HG03196 (cell line): ENCODE results near the gene CIPC.

Source experiments
- ATAC-seq: cut with Tn5 transposase; IDR thresholded peaks from one replicate; pipeline ENCODE4 v1.9.1; 2021; ENCODE audit not compliant: unreplicated experiment

Gene CIPC

GRCh38 chr14:77097700-77098528 lies at the start of gene CIPC:
CIPC (plus strand) TSS chr14:77098258; CDS start chr14:77105709, 7,451 bp downstream.
- peak; percentile 84 for ATAC-seq

DNA sequence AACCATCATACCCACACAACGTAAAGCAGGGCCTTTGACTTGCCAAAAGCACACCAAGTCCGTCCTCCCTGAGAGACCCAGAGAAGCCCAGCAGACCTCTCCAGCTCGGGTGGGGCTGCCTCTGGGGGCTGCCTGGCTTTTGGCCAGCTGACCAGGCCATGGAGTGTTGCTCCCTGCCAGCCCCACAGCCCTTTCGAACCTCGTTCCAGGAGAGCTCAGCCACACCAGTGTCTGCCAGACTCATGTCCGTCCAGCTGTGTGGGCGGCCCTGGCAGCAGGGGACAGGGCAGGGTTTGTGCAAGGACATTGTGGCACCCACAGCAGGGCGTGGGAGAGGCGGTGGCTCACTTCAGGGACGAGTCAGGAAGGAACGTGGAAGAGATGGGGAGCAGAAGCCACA lies 46.9 kb upstream of the CIPC start:
- ATAC-seq = no peak

- no peak for ATAC-seq
These were observed 45.6 kb upstream of the CIPC start for GRCh38 chr14:77052281-77053044.

DNA sequence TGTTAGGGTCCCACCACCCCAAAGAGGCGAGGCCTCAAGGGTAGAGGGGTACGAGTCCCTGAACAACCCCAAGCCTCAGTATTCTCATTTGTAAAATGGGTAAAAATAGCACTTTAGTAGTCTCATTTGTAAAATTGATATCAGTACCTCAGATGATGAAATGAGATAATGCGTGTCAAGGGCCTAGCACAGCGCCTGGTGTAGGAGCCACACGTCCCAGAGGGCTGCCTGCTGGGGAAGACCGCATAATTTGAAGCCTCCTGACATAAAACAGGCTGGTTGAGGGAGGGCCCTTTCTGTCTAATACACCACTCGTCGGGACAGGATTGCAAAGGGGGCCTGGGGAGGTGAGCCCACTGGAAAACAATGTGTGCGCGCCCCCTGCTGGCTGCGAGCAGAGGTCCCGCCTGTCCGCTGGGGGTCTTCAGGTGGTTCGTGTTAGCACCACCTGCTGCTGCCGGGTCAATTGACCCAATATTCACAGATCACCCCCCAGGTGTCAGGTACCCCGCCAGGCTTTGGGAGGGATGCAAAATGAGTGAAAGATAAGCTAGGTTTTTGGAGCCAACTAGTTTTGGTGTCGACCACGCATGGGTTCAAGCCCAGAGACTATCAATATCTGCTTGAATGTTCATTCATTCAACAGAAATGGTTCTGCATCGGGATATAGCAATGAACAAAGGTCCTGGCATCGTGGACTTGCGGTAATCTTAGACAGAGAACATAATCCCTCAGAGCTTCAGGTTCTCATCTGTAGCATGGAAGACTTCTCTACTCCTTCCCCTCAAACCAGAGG lies 44.8 kb upstream of the CIPC start:
- ATAC-seq = no peak

DNA sequence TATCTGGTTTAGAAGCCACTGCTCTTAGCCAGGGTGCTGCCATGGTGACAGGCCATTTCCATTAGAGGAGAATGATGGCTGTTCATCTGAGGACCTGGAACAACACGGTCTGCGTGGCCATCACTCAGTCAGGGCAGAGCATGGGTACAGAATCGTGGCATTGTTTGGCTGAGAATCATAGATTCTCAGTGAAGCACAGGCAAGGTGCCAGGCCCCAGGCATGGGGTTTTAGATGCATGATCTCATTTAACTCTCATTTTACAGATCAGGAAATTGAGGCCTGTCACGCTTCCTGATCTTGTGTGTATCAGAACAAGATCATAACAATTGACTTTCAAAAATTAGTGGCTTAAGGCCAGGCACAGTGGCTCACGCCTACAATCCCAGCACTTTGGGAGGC lies 42.8 kb upstream of the CIPC start:
- ATAC-seq = no peak

DNA sequence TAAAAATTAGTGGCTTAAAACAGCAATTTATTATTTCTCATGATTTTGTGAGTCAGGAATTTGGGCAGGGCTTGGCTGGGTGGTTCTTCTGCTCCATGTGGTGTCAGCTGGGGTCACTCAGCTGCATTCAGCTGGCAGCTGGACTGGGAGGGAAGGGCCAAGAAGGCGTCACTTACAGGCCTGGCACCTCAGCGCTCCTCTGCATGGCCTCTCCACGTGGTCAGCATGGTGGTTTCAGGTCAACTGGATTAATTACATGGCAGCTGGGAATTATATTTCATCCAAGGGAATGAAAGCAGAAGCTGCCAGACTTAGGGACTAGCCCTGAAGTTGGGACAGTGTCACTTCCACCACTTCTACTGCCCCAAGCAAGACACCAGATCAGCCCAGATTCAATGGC lies 42.1 kb upstream of the CIPC start:
- no peak for ATAC-seq

- no peak for ATAC-seq
These were observed 39.9 kb upstream of the CIPC start for GRCh38 chr14:77058117-77058516.

DNA sequence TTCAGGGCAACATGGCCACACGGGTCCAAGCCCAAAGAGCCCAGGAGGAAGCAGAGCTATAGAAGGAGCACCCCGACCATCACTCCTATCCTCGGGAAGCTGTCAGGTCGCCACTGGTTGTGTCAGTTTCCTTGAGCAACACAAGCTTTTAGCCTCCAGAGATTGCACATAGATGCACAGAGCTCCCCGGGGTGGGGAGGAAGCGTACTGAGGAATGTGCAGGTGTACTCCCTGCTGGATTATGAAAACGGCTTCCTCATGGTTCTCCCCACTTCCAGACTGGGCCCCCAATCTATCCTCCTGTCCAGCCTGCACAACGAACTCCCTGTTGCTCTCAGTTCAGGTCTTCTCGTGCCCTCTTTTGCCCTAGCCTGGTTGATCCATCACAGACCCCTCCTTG lies 39.3 kb upstream of the CIPC start:
- ATAC-seq = no peak

GRCh38 chr14:77059276-77059915 lies 38.7 kb upstream of the CIPC start:
- ATAC-seq = no peak

DNA sequence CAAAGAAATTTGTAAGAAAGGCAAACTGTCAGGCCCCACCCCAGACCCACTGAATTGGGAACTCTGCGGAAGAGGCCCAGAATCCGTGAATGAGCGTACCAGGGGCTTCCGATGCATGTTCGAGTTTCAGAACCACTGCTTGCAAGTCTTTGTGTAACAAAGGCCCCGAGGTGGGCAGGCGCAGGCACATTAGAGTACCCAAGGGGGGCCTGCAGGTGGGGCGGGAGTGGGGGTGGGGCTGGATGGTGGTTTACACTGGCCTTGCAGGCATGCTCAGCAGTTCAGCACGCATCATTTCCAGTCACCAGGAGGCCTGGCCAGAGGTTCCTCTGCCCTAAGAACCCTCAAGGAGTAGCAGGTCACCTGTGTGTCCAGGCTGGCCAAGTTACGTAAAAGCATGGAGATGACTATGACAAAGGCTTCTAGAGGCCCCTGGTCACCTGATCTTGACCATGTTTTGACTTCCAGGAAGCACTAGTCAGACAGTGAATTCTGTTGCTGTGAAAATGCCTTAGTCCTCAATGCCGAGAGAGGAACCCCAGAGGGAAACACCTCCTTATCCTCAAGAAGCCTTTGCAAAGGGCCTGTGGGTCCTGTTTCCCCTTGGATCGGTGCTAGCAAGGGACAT lies 36.3 kb upstream of the CIPC start:
- ATAC-seq = no peak

DNA sequence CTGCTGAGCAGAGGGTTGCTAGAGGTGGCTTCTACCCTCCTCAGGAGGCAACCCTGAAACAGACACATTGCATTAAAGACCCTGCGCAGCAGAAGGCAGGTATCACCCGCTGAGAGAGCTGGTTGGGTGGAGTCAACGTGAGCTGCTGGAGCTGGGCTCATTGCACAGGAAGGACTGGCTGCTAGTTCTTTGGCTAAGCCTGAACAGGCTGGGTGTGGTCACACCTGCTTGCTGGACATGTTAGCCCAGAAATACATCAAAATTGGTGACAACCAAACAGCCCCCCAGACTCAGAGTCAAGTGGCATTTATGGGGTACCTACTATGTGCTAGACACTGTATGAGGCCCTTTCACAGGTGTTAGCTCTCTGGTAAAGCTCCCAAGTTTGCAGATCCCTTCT lies 35.8 kb upstream of the CIPC start:
- ATAC-seq = no peak

GRCh38 chr14:77063571-77064171 lies 34.4 kb upstream of the CIPC start:
- ATAC-seq = no peak

DNA sequence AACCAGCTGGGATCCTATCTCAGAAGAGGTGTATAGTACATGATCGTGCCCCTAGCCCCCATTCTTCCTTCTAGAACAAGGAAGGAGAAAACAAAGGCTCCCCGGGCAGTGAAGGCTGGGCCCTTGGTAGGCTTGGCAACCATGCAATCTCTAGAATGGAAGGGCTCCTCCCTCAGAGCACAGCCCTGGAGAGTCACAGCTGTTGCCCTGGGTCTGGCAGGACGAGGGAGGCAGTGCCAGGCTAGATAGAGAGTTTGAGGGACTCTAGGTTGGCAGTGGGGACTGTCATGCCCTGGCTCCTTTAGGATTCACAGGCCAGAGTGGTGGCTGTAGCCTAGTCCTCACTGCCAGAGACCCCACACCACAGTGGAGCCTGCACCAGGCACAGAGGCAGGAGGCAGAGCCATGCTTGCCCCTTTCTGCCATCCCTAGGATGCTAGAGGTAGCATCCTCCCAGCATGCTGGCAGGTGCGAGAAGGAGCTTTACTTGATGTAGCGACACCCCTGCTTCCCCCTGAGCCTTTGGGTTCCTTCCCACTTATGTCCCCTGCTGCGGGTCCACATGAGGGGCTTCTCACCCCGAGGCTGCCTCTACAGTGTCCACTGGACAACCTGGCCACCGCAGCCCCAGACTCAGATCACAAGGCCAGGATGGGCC lies 33.4 kb upstream of the CIPC start:
- ATAC-seq = no peak

- no peak for ATAC-seq
These were observed 32.0 kb upstream of the CIPC start for GRCh38 chr14:77065851-77066577.

DNA sequence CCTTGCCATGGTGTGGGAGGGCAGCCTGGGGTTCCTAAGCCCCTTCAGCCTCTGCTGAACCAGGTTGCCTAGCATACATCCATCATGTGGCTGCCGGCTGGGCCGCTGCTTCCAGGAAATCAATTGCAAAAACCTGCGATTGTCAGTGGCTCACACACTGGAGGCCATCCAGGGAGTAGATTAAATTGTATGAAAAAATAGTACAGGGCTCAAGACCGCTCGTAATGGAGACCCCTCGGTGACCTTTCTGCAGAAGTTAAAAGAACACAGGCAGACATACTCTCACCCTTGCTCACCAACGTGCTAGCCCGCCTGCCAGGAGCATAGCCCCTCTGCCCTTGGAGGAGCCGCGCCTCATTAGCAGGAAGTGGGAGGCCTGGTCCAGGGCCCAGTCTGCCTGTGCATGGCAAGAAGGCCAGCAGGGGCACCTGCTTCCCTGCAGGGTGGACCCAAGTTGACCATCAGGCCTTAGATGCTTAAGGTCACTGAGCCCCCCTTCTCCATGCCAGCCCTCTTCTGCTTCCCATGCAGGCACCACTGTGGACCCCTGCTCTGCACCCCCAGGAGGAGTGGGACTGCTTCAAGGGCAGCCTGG lies 31.4 kb upstream of the CIPC start:
- no peak for ATAC-seq

- no peak for ATAC-seq
These were observed 30.2 kb upstream of the CIPC start for GRCh38 chr14:77067632-77068516.

DNA sequence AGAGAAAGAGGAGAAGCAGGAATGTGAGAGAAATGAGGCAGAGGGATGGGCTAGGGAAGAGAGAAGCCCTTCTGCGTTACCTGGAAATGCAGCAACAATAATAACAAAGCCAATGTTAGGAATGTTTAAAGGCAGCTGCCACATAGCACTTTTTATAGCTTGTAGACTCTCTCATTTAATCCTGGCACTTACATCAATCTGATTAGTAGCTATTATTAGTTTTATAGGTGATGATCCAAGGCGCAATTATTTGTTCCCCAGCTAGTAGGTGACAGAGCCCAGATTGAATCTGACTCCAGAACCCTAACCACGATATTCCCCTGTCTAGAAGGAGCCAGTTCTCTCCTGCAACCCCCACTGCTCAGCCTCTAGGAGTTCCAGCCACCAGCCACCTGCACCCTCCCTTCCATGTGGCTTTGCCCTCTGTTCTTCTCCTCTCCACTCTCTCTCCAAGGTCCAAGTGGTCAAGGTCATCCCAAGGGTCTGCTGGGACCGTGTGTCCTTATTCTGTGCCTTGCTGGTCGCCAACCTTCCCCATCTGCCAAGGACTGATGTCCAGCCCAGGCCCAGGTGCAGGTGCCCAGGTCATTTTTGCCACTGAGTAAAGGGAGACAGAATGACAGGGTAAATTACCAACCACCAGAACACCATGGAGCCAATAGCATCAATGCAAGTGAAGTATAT lies 29.4 kb upstream of the CIPC start:
- ATAC-seq = no peak
